GM12891 (cell line): ENCODE measurements around the gene NCOA6.
A peak's percentile ranks its signal among the peaks of the same experiment; 100 is the strongest.
"Not testable (repeated sequence)": the region's sequence is repeated elsewhere in the genome, so short reads cannot be mapped to it uniquely, and the experiment has no call there.

Source experiments
- DNase-seq: peaks from one replicate; pipeline ENCODE4 v3.0.0; 2011; ENCODE audit warnings: low spot score; ENCODE audit not compliant: insufficient read length
- FAIRE-seq: peaks from 2 replicates; lab custom pipeline; 2011; peaks lifted over from hg19 to GRCh38; lab: Jason Lieb, UNC
- PAX5 ChIP-seq: IDR thresholded peaks from 2 replicates; pipeline ENCODE4 v1.6.1; 2011; ENCODE audit warnings: low read length, moderate library complexity, mild to moderate bottlenecking; ENCODE audit not compliant: insufficient read depth, severe bottlenecking
- POLR2A ChIP-seq: IDR thresholded peaks from 2 replicates; pipeline ENCODE4 v1.6.1; 2011; ENCODE audit warnings: low read depth, low read length, control low read depth
- POLR2AphosphoS5 ChIP-seq: IDR thresholded peaks from 2 replicates; pipeline ENCODE4 v1.6.1; 2011; ENCODE audit warnings: low read depth, low read length, control low read depth
- POU2F2 ChIP-seq: IDR thresholded peaks from 2 replicates; pipeline ENCODE4 v1.6.1; 2011; ENCODE audit warnings: low read depth, mild to moderate bottlenecking, control low read depth, low read length, moderate library complexity
- SPI1 ChIP-seq: IDR thresholded peaks from 2 replicates; pipeline ENCODE4 v1.6.1; 2011; ENCODE audit warnings: low read depth, low read length, control low read depth
- TAF1 ChIP-seq: IDR thresholded peaks from 2 replicates; pipeline ENCODE4 v1.6.1; 2011; ENCODE audit warnings: low read depth, low read length, control low read depth

NCOA6 gene

GRCh38 chr20:34806255-34806654 is 19.2 kb downstream of the NCOA6 start:
- no peak for DNase-seq
- FAIRE-seq, result no peak

GRCh38 chr20:34798871-34799270 is 26.6 kb downstream of the NCOA6 start:
- TF ChIP-seq POLR2AphosphoS5 (no peak), PAX5 (no peak), POLR2A (no peak), POU2F2 (no peak), TAF1 (no peak), SPI1 (no peak)
- DNase-seq (no peak), FAIRE-seq (no peak)

More at GRCh38 chr20:34806255-34806654, 19.2 kb downstream of the NCOA6 start:
- TF ChIP-seq SPI1, result no peak; the same call in 1 of the 2 replicates
- TF ChIP-seq POLR2AphosphoS5, result no peak
- no peak for TF ChIP-seq PAX5
- no peak for TF ChIP-seq POU2F2
- TF ChIP-seq POLR2A, result no peak
- no peak for TF ChIP-seq TAF1

- DNase-seq (no peak), FAIRE-seq (no peak)
- TF ChIP-seq TAF1 (no peak), POLR2AphosphoS5 (no peak), SPI1 (no peak), POLR2A (no peak), PAX5 (no peak), POU2F2 (no peak)
Observed at GRCh38 chr20:34798328-34798727, 27.1 kb downstream of the NCOA6 start.

- FAIRE-seq (peak; percentile 23), DNase-seq (no peak)
- no peak for TF ChIP-seq POU2F2
- TF ChIP-seq POLR2AphosphoS5, result no peak
- TF ChIP-seq SPI1, result no peak
- no peak for TF ChIP-seq PAX5
- no peak for TF ChIP-seq POLR2A
- no peak for TF ChIP-seq TAF1
Observed at GRCh38 chr20:34797012-34797995, 28.1 kb downstream of the NCOA6 start.

- no peak for TF ChIP-seq SPI1
- no peak for TF ChIP-seq POLR2A
- TF ChIP-seq TAF1, result no peak
- FAIRE-seq (no peak), DNase-seq (no peak)
Observed at GRCh38 chr20:34794006-34794585, 31.4 kb downstream of the NCOA6 start.

- no peak for FAIRE-seq
- DNase-seq, result no peak
- TF ChIP-seq PAX5 (no peak), POLR2AphosphoS5 (no peak), POU2F2 (no peak), POLR2A (no peak), SPI1 (no peak), TAF1 (no peak)
Observed at GRCh38 chr20:34792687-34793363, 32.6 kb downstream of the NCOA6 start.

GRCh38 chr20:34791289-34792020 is 34.0 kb downstream of the NCOA6 start:
- DNase-seq (no peak), FAIRE-seq (no peak)
- TF ChIP-seq POU2F2 (no peak), SPI1 (no peak), POLR2A (no peak), TAF1 (no peak), PAX5 (no peak), POLR2AphosphoS5 (no peak)

GRCh38 chr20:34781220-34781619 is 44.2 kb downstream of the NCOA6 start:
- FAIRE-seq, result no peak
- TF ChIP-seq POLR2AphosphoS5 (no peak), SPI1 (no peak), TAF1 (no peak), POU2F2 (no peak), PAX5 (no peak), POLR2A (no peak)

GRCh38 chr20:34780291-34780690 is 45.2 kb downstream of the NCOA6 start:
- not testable (repeated sequence) for DNase-seq, FAIRE-seq

More at GRCh38 chr20:34781220-34781619, 44.2 kb downstream of the NCOA6 start:
- DNase-seq, result no peak
